ENCODE data around the gene CNTN3. TPM values are rescaled to one million over a fixed set of nuclear protein-coding genes. Genes with fewer than 3 reads are reported as not detected.

Gene CNTN3
- not detected in 2 replicates for total RNA-seq (2014; rRNA removed; shearing (Covaris generic))

GRCh38 chr3:74614107-74614967 is at the start of gene CNTN3:
Gene CNTN3, minus strand, starts transcription at chr3:74614659. Its CDS starts 93,547 bp downstream, at chr3:74521112.
- DNase-seq (ENCODE audit: low read depth): no peak

DNA sequence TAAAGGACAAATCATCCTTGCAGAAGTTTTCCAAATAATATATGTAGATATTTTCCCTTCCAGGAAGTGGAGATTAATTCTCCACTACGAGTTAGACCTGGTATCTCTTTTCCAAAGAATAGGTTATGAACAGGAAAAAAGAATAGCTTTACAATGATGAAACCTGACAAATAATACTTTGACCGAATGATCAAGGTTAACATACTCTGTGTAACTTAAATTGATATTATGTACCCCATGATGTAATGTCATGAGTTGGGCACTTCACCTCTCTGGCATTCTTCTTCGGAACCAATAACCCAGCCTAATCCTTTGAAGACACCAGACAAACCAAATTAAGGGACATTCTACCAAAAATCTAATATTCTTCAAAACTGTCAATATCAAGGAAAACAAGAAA is 48.7 kb upstream of the CNTN3 start:
- DNase-seq (ENCODE audit: low read depth): no peak

- DNase-seq (ENCODE audit: low read depth): no peak
Measured at GRCh38 chr3:74661672-74662071, 47.2 kb upstream of the CNTN3 start.

GRCh38 chr3:74651885-74652284 is 37.4 kb upstream of the CNTN3 start:
- DNase-seq (ENCODE audit: low read depth): no peak

GRCh38 chr3:74651292-74651691 is 36.8 kb upstream of the CNTN3 start:
- DNase-seq (ENCODE audit: low read depth): no peak

DNA sequence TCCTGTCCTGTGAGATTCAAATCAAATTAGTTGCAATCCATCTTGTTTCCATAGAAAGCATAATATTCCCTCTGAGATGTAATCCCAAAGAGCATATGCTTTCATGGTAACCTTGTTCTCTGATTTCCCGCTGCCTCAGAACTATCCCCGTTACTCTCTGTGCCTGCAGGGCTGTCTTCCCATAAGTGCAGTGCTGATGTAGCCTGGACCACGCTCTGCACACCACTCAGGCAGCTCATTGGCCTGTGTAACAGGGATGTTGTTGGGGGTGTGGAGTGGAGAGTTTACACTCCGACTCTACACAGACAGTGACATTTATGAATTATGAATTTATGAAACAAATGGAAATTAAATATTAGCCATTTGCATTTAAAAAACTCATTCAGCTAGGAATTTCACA is 33.6 kb upstream of the CNTN3 start:
- no peak for DNase-seq (ENCODE audit: low read depth)

DNA sequence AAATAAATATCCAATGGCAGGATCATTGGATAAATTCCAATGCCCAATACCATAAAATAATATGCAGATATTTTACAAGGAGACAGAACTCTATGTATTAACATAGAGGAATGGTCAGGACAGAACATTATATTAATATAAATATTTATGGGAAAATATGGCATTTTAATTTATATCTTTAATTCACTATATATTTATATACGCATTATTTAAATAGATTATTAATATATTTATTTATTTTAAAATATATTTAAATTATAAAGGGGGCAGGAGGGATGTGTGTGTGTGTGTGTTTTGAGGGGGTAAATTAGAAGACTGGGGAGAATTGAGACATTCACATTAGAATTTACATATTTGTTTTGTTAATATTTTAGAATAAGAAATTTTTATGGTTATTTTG is 31.6 kb upstream of the CNTN3 start:
- DNase-seq (ENCODE audit: low read depth): no peak

GRCh38 chr3:74643636-74644035 is 29.2 kb upstream of the CNTN3 start:
- no peak for DNase-seq (ENCODE audit: low read depth)

- DNase-seq (ENCODE audit: low read depth): no peak
Measured at GRCh38 chr3:74642876-74643275, 28.4 kb upstream of the CNTN3 start.

DNA sequence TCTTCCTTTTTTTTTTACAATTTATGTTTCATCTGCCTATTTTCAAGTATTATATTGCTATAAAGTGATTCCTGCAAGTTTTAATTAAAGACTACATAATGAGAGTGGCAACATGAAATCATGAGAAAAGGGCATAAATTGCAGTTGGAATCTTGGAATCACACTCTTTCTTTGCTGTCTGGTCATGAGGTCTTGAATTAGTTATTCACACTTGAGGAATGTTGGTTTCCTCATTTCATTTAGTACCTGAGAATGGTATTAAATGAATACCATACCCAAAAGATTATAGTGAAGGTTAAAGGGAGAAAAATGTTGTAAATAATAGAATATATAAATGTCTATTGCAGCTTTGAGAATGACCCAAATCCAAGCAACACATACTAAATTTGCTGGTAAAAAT is 25.8 kb upstream of the CNTN3 start:
- no peak for DNase-seq (ENCODE audit: low read depth)

DNA sequence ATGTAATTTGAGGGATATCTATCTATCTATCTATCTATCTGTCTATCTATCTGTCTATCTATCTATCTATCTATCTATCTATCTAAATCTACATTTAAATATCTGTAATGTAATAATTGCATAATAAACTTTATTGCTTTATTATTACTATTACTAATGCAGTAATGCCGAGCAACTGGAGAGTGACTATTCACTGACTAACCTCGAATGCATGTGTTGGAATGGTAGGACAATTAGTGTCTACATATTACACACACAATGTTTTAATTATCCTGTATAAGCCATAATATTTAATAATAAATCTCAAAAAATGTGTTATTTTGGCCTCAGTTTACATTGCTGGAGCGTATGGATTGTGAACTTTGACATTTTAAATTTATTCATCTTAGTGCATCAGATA is 25.2 kb upstream of the CNTN3 start:
- DNase-seq (ENCODE audit: low read depth): no peak

GRCh38 chr3:74636981-74637380 is 22.5 kb upstream of the CNTN3 start:
- no peak for DNase-seq (ENCODE audit: low read depth)

- DNase-seq (ENCODE audit: low read depth): no peak
Measured at GRCh38 chr3:74633021-74633420, 18.6 kb upstream of the CNTN3 start.

DNA sequence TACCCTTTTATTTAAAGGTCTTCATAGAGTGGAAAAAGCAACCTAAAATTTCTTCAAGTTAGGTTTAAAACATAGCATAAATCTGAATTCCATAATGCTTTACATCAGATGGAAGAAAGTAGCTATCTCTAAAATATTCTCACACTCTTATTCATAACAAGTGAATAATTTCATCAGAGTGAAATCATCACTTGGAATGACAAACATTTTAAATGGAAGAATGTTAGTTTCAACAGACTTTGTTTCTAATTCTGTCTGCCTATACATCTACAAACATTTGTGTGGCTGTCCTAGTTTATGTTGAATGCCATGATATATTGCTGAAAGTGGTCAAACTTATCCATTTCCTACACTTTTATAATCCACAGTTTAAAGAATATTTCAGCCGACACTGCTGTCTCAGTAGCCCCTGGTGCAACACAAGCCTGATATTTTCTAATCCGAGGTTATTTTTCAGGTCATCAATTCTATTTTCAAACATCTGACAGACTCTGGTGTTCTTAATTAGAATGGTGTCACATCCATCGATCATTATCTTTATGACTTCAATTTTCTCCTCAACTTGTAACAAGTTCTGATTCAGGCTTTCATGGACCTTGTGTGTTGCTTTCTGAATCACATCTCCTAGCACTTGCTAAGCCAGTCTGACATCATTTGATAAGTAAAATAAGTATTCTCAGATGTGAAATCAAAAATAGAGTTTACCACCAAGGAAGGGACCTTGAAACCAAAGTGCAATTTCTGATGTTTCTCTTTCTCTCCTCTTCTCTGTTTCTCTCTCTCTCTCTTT is 17.1 kb upstream of the CNTN3 start:
- no peak for DNase-seq (ENCODE audit: low read depth)

GRCh38 chr3:74630602-74631001 is 16.1 kb upstream of the CNTN3 start:
- no peak for DNase-seq (ENCODE audit: low read depth)

DNA sequence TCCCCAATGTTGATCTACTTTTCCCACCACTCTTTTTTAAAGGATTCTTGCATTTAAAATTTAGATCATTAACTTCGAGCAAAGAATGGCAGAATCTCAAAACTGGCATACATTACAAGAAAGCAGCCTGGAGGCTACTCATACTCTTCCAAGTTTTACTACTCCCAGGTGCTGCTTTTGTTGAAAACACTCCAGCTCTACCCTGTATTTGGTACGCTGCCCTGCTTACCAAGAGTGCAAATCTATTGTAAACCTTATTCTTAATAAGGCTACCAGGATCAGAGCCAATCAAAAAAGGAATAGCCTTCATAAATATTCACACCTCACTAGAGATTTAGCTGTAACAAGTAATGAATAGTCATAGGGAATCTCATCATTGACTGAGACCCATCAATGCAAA is 11.6 kb upstream of the CNTN3 start:
- DNase-seq (ENCODE audit: low read depth): no peak

DNA sequence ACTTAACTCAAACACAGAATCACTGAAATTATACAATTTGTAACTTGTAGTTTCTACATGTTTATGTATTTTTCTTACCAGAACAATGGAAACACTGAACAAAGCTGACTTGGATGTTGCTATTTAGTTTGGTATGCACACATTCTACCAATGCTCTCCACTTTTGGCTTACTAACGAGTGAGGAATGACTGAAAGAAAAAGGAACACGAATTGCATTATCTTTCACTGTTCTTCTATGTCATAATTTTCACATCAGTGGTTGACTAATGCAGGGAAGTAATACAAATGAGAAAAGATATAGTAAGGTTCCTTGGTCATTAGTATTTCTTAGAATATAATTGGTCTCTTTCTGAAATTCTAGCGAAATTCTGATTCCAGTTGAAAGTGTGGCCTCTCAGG is 9.8 kb upstream of the CNTN3 start:
- DNase-seq (ENCODE audit: low read depth): no peak

- no peak for DNase-seq (ENCODE audit: low read depth)
Measured at GRCh38 chr3:74623261-74623836, 8.9 kb upstream of the CNTN3 start.

- no peak for DNase-seq (ENCODE audit: low read depth)
Measured at GRCh38 chr3:74621581-74621980, 7.1 kb upstream of the CNTN3 start.

DNA sequence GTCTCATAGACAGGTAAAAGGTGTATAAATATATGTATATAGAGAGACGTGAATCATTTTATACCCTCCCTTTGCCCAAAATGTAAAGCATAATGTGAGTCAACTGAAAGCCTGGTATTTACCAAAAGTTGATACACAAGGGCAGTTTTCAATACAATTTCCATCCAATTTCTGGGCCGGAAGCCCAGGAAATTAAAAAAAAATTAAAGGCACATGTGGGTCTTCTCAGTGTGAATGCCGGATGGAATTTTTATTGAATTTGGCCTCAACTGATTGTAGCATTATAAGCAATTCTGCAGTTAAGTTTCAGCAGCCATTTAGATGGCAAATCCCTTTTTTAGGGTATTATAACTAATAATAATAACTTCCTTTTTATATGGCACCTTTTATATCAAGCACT is 3.3 kb upstream of the CNTN3 start:
- no peak for DNase-seq (ENCODE audit: low read depth)

DNA sequence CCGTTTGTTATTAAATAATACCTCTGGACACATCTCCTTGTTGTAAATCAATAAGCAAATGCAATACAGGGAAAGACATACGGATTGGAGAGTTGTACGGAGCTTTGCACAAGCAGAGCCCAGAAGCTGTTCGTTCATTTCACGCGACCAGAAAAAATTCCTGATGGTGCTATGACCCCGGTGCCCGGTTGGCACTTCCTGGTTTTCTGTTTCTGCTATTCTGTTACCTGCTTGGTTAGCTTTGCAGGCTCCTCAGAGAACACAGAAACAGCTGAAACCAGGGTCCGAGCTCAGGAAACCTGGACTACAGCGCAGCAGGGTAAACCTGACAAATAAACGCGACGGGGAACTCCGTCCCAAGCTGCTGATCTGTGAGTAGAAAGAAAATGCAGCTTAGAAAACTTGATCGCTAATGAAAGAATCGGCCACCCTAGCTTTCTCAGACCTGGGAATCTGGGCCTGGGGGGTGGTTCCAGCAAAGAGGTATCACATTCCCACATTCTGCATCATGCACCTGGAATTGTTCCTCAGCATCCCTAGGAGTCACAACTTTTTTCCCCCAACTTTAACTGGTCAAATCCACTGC is 845 bp downstream of the CNTN3 start:
- no peak for DNase-seq (ENCODE audit: low read depth)

- no peak for DNase-seq (ENCODE audit: low read depth)
Measured at GRCh38 chr3:74613060-74613459, 1.4 kb downstream of the CNTN3 start.

Data from RPMI7951 (cell line).